ENCODE data around the gene KCNMB4.

DNA sequence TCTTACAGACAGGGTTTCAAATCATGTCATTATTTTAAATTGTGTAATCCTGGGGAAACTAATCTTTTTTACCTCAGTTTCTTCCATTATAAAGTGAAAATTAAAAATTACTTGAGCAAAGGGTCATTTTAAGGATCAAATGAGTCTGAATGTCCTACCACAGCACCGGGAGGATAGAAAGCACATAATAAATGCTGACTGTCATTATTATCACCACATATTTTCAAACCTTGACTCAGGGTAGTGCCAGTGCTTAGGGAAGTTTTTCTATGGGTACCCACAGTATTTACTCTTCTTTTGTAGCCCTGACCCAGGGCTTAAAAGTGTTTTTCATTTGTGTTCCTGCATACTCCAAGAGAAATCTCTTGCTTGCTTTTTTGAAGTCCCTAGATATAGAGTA lies 60.5 kb downstream of the KCNMB4 start:
- TF ChIP-seq, protein P1, sequence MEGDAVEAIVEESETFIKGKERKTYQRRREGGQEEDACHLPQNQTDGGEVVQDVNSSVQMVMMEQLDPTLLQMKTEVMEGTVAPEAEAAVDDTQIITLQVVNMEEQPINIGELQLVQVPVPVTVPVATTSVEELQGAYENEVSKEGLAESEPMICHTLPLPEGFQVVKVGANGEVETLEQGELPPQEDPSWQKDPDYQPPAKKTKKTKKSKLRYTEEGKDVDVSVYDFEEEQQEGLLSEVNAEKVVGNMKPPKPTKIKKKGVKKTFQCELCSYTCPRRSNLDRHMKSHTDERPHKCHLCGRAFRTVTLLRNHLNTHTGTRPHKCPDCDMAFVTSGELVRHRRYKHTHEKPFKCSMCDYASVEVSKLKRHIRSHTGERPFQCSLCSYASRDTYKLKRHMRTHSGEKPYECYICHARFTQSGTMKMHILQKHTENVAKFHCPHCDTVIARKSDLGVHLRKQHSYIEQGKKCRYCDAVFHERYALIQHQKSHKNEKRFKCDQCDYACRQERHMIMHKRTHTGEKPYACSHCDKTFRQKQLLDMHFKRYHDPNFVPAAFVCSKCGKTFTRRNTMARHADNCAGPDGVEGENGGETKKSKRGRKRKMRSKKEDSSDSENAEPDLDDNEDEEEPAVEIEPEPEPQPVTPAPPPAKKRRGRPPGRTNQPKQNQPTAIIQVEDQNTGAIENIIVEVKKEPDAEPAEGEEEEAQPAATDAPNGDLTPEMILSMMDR (conservative IDR thresholded peaks at IDR 0.05; ENCODE audit: low read depth, low read length): no peak
- TF ChIP-seq EZH2 (IDR thresholded peaks at IDR 0.05; ENCODE audit: borderline replicate concordance, low read depth, low read length, poor library complexity, severe bottlenecking): no peak

All from A673 (cell line).